Erythroblast (primary cell): ENCODE results near the gene SCAMP4.

Experiments
- GATA1 ChIP-seq: IDR thresholded peaks from 2 replicates; pipeline ENCODE4 v1.6.1; 2011; ENCODE audit warnings: low read depth, mild to moderate bottlenecking, control low read depth, low read length, moderate library complexity
- POLR2A ChIP-seq: IDR thresholded peaks from 2 replicates; pipeline ENCODE4 v1.6.1; 2011; ENCODE audit warnings: mild to moderate bottlenecking, low read length

DNA sequence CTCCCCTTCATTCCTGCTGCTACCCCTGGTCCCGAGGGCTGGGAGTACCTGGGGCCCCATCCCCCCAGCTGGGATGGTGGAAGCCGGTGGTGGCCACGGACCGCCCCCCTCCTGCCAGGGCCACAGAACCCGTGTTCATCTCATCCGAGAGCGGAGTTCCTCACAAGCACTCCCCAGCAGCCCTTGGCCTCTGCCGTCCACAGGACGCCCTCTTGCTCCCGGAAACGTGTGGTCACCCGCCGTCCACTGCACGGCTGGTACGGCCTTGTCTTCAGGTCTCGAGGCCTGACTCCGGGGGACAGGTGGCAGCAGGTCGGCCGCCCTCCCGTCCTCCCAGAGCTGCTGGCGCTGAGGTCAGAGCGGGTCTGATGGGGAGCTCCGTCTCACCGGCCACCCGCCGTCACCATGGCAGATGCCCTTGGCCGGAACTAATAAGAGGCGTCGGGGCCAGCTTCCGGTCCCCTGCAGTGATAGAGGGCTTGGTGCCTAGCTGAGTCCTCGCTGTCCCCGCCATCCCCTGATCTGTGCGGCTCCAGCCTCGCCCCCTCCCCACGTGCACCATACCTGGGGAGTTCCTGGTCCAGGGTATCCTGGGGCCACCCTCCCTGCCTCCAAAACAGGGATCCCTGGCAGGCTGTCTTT lies 19.2 kb downstream of the SCAMP4 start:
- no peak for TF ChIP-seq POLR2A
- TF ChIP-seq GATA1: no peak
